Epithelial cell of esophagus (primary cell): Measurements from ENCODE around the gene FXR2.
A peak's percentile ranks its signal among the peaks of the same experiment; 100 is the strongest.

Experiments used
- DNase-seq: peaks from one replicate; pipeline ENCODE4 v3.0.0; 2010; ENCODE audit warnings: low read depth
- H3K4me3 ChIP-seq: 2 replicates; pipeline ENCODE4 v1.5.1; 2011; ENCODE audit warnings: mild to moderate bottlenecking, low read length, control low read depth
- CTCF ChIP-seq: IDR thresholded peaks from 2 replicates; pipeline ENCODE4 v1.5.1; 2011; ENCODE audit warnings: low read depth, mild to moderate bottlenecking, low read length, control low read depth, inconsistent platforms; ENCODE audit not compliant: insufficient read depth; ENCODE audit errors: missing control alignments

The FXR2 gene

GRCh38 chr17:7588553-7589203 lies 26.0 kb downstream of the FXR2 start:
- peak; percentile 42 for DNase-seq
- no peak for TF ChIP-seq CTCF
- peak overlapping the region; percentile 94 for H3K4me3 ChIP-seq

GRCh38 chr17:7587420-7588151 lies 27.1 kb downstream of the FXR2 start:
- H3K4me3 ChIP-seq, result peak overlapping the region; percentile 94
- DNase-seq, result peak; percentile 85

GRCh38 chr17:7586673-7587419 lies 27.9 kb downstream of the FXR2 start:
- peak overlapping the region; percentile 94 for H3K4me3 ChIP-seq
- DNase-seq, result peak; percentile 83
- peak; percentile 74 for TF ChIP-seq CTCF

More at GRCh38 chr17:7587420-7588151, 27.1 kb downstream of the FXR2 start:
- peak; percentile 8 for TF ChIP-seq CTCF

- peak; percentile 96 for DNase-seq
- TF ChIP-seq CTCF, result no peak
- peak within 1 kb of the TSS; percentile 93 for H3K4me3 ChIP-seq
These were observed 31.2 kb downstream of the FXR2 start, which contains the start of gene MPDU1 for GRCh38 chr17:7583253-7584109. Gene MPDU1 (plus strand): TSS chr17:7583852. CDS start chr17:7583863, 11 bp downstream.

- DNase-seq, result no peak
- TF ChIP-seq CTCF, result no peak
- peak overlapping the region; percentile 93 for H3K4me3 ChIP-seq
These were observed 32.1 kb downstream of the FXR2 start for GRCh38 chr17:7582396-7583252.
